Upper lobe of left lung (tissue), 6 donors: Measurements from ENCODE around the gene ALDH16A1. TPM values are rescaled to one million over a fixed set of nuclear protein-coding genes. Genes with fewer than 3 reads are reported as not detected.

ENCODE experiments used
- ATAC-seq, 2 donors: fragments of 200-7000 bp; cut with Tn5 transposase; one replicate each; pipeline ENCODE4 v1.9.1; 2022; ENCODE audit warnings: mild to moderate bottlenecking in 2 of 2, moderate library complexity in 2 of 2; ENCODE audit not compliant: low FRiP score in 2 of 2
- DNase-seq, 2 donors: peaks; one replicate each; pipeline ENCODE4 v3.0.0-alpha.2; 2019 to 2020
- H3K27ac ChIP-seq, 4 donors: fragments of 200-600 bp; sonication (generic); one replicate each; pipeline ENCODE4 v1.5.1; 2016 to 2019
- H3K27me3 ChIP-seq, 4 donors: fragments of 200-600 bp; sonication (generic); one replicate each; pipeline ENCODE4 v1.5.1; 2017 to 2019
- H3K36me3 ChIP-seq, 4 donors: fragments of 200-600 bp; sonication (generic); one replicate each; pipeline ENCODE4 v1.5.1; 2016 to 2019
- H3K4me1 ChIP-seq, 4 donors: fragments of 200-600 bp; sonication (generic); one replicate each; pipeline ENCODE4 v1.5.1; 2018 to 2019
- H3K4me3 ChIP-seq, 4 donors: fragments of 200-600 bp; sonication (generic); one replicate each; pipeline ENCODE4 v1.5.1; 2017 to 2019; ENCODE audit warnings: mild to moderate bottlenecking in 2 of 4, moderate library complexity in 1 of 4
- H3K9me3 ChIP-seq, 4 donors: fragments of 200-600 bp; sonication (generic); one replicate each; pipeline ENCODE4 v1.5.1; 2018 to 2019
- CTCF ChIP-seq, 6 experiments: fragments of 450-650 bp in 4 of 6; fragments of 200-600 bp in 2 of 6; sonication (generic) in 2 of 6; IDR thresholded peaks; one replicate each; pipeline ENCODE4 v1.5.1; 2016 to 2019; ENCODE audit warnings: antibody characterized with exemption in 6 of 6
- EP300 ChIP-seq, 4 donors: sonication (generic); formaldehyde crosslinking; IDR thresholded peaks; one replicate each; pipeline ENCODE4 v1.5.1; 2017; ENCODE audit warnings: antibody characterized with exemption in 4 of 4, control low read depth in 2 of 4
- POLR2A ChIP-seq, 4 donors: fragments of 450-650 bp; IDR thresholded peaks; one replicate each; pipeline ENCODE4 v1.5.1; 2016 to 2017; ENCODE audit warnings: antibody characterized with exemption in 4 of 4, mild to moderate bottlenecking in 2 of 4
- POLR2AphosphoS5 ChIP-seq, 2 donors: sonication (generic); formaldehyde crosslinking; IDR thresholded peaks; one replicate each; pipeline ENCODE4 v1.5.1; 2017; ENCODE audit warnings: antibody characterized with exemption in 2 of 2
- WGBS, 2 donors: methylation state at CpG; one replicate each; pipeline ENCODE4 v1.1.5; 2017 to 2018; 5-methylcytosine and 5-hydroxymethylcytosine counted together
- total RNA-seq, 6 donors: library from RNA; depleted of rRNA in 4 of 6; stranded (reverse); fragments of >200 nt in 4 of 6; gene quantifications; one replicate each; pipeline versions ENCODE4 v1.1.0 to v1.2.1, GENCODE V29; 2016 to 2021
- donor health status: DM: no; HTN: no; CAD: no; lungs with moderate emphysema.
- donor health status: DM: no; HTN: yes; CAD: no; lungs with severe emphysema.

The ALDH16A1 gene
- total RNA-seq, 6 donors from 2014 or later, result 26.3 to 111 (median 48.2) TPM

- H3K9me3 ChIP-seq, result no peaks in the 10 kb centered on the region
- DNase-seq (no peak), ATAC-seq (no peak)
- H3K27me3 ChIP-seq, result no peaks in the 10 kb centered on the region
- no peak for TF ChIP-seq POLR2A (IDR thresholded peaks at IDR 0.05)
- TF ChIP-seq CTCF (IDR thresholded peaks at IDR 0.05), result no peak
- no peak for TF ChIP-seq POLR2AphosphoS5 (IDR thresholded peaks at IDR 0.05)
- no peak for TF ChIP-seq EP300 (IDR thresholded peaks at IDR 0.05)
- peaks cover 9 to 39% (median 15%) of the 10 kb centered on the region in 4 donors for H3K4me1 ChIP-seq
- H3K4me3 ChIP-seq, result no peak overlapping the region
- peaks cover 0 to 33% (median 15%) of the 10 kb centered on the region in 4 donors for H3K36me3 ChIP-seq
- no peak overlapping the region for H3K27ac ChIP-seq
- 81 to 83% methylated on average over 26 to 27 of the region's 32 CpGs for WGBS, 2 donors
Measured at GRCh38 chr19:49447485-49448431, 5.3 kb upstream of the ALDH16A1 start.

GRCh38 chr19:49448432-49448786 lies 4.6 kb upstream of the ALDH16A1 start:
- TF ChIP-seq EP300 (IDR thresholded peaks at IDR 0.05) (no peak), CTCF (IDR thresholded peaks at IDR 0.05) (no peak), POLR2A (IDR thresholded peaks at IDR 0.05) (no peak), POLR2AphosphoS5 (IDR thresholded peaks at IDR 0.05) (no peak)
- no peak overlapping the region for H3K4me3 ChIP-seq
- peaks cover 0 to 33% (median 15%) of the 10 kb centered on the region in 4 donors for H3K36me3 ChIP-seq
- no peak overlapping the region for H3K27ac ChIP-seq
- no peak for ATAC-seq
- H3K4me1 ChIP-seq, result peaks cover 6 to 40% (median 15%) of the 10 kb centered on the region in 4 donors
- H3K27me3 ChIP-seq, result no peaks in the 10 kb centered on the region
- no peak for DNase-seq
- no peaks in the 10 kb centered on the region for H3K9me3 ChIP-seq
- WGBS, 2 donors, result 95 to 99% methylated on average over 6 of the region's 6 CpGs

GRCh38 chr19:49450405-49450804 lies 2.6 kb upstream of the ALDH16A1 start:
- H3K27ac ChIP-seq, result no peak overlapping the region
- WGBS, 2 donors, result 84 to 89% methylated on average over 6 to 7 of the region's 7 CpGs
- peaks cover 10 to 53% (median 25%) of the 10 kb centered on the region in 4 donors for H3K4me1 ChIP-seq
- H3K4me3 ChIP-seq, result peak overlapping the region in 2 of 4 donors; percentile 71 to 85
- TF ChIP-seq POLR2A (IDR thresholded peaks at IDR 0.05) (no peak), POLR2AphosphoS5 (IDR thresholded peaks at IDR 0.05) (no peak), EP300 (IDR thresholded peaks at IDR 0.05) (no peak), CTCF (IDR thresholded peaks at IDR 0.05) (no peak)
- peaks cover 0 to 33% (median 15%) of the 10 kb centered on the region in 4 donors for H3K36me3 ChIP-seq
- H3K9me3 ChIP-seq, result no peaks in the 10 kb centered on the region
- H3K27me3 ChIP-seq, result no peaks in the 10 kb centered on the region
- DNase-seq (no peak), ATAC-seq (no peak)

GRCh38 chr19:49451430-49452181 lies 1.4 kb upstream of the ALDH16A1 start, which contains the start of gene PIH1D1:
Gene PIH1D1 (minus strand): TSS chr19:49451814. CDS start chr19:49451574, 240 bp downstream.
- peaks cover 0 to 31% (median 10%) of the 10 kb centered on the region in 4 donors for H3K36me3 ChIP-seq
- peaks cover 10 to 53% (median 25%) of the 10 kb centered on the region in 4 donors for H3K4me1 ChIP-seq
- 1% methylated on average over 30 to 33 of the region's 42 CpGs for WGBS, 2 donors
- no peaks in the 10 kb centered on the region for H3K27me3 ChIP-seq
- no peaks in the 10 kb centered on the region for H3K9me3 ChIP-seq
- peak within 1 kb of the TSS; percentile 95 to 99 (median 96) for H3K27ac ChIP-seq
- peak within 1 kb of the TSS; percentile 56 to 87 (median 78) for H3K4me3 ChIP-seq
- ATAC-seq, result peak; percentile 89
- DNase-seq, result peak in 1 of 2 donors; percentile 99
- TF ChIP-seq CTCF (IDR thresholded peaks at IDR 0.05) (no peak), POLR2A (IDR thresholded peaks at IDR 0.05) (peak in 1 of 4 donors; percentile 73), EP300 (IDR thresholded peaks at IDR 0.05) (peak in 1 of 4 donors; percentile 23), POLR2AphosphoS5 (IDR thresholded peaks at IDR 0.05) (peak; percentile 92 to 94)
